HEK293 (cell line): ENCODE data around the gene COL12A1.

ENCODE experiments used
- CTCF ChIA-PET: fragments of 350-600 bp; formaldehyde crosslinking; extraction: SDS; loops from one replicate; lab custom pipeline; 2021; ENCODE audit warnings: antibody characterized with exemption; lab: Yijun Ruan, JAX
- POLR2A ChIA-PET: fragments of 300-600 bp; formaldehyde crosslinking; extraction: SDS; loops from one replicate; lab custom pipeline; 2020; ENCODE audit warnings: antibody characterized with exemption, inconsistent platforms; lab: Yijun Ruan, JAX
- H3K27ac ChIP-seq: fragments of 200-500 bp; sonication (Bioruptor generic); 2 replicates; pipeline ENCODE4 v1.5.1; 2014; ENCODE audit warnings: low read depth, low read length, control low read depth, inconsistent platforms; ENCODE audit errors: extremely low read depth
- H3K36me3 ChIP-seq, 2 experiments: fragments of 200-500 bp in 1 of 2; sonication (Bioruptor generic) in 1 of 2; 1 replicate in 1 of 2; 2 replicates in 1 of 2; pipeline ENCODE4 v1.5.1; 2014 to 2017; ENCODE audit warnings: inconsistent platforms in 2 of 2, low read length in 2 of 2; ENCODE audit not compliant: control insufficient read depth in 2 of 2, insufficient read depth in 1 of 2
- H3K4me1 ChIP-seq: fragments of 200-500 bp; sonication (Bioruptor generic); 2 replicates; pipeline ENCODE4 v1.5.1; 2014; ENCODE audit warnings: mild to moderate bottlenecking, low read length, inconsistent platforms; ENCODE audit not compliant: control insufficient read depth, insufficient read depth
- H3K4me3 ChIP-seq: 2 replicates; pipeline ENCODE4 v1.5.1; 2011; ENCODE audit warnings: low read depth, mild to moderate bottlenecking, control low read depth, low read length, moderate library complexity
- H3K9me3 ChIP-seq: fragments of 200-500 bp; sonication (Bioruptor generic); 2 replicates; pipeline ENCODE4 v1.5.1; 2014; ENCODE audit warnings: low read depth, low read length, inconsistent platforms; ENCODE audit not compliant: control insufficient read depth, insufficient read depth
- GFI1B ChIP-seq: fragments of 450-650 bp; formaldehyde crosslinking; IDR thresholded peaks from 2 replicates; pipeline ENCODE4 v1.5.1; 2016; ENCODE audit warnings: missing biosample characterization, missing genetic modification characterization
- GLI2 ChIP-seq: fragments of 450-650 bp; formaldehyde crosslinking; IDR thresholded peaks from 2 replicates; pipeline ENCODE4; 2017; ENCODE audit warnings: missing biosample characterization, missing genetic modification characterization, low read depth, borderline replicate concordance
- KLF10 ChIP-seq: fragments of 450-650 bp; IDR thresholded peaks from 2 replicates; pipeline ENCODE4 v1.5.1; 2018; ENCODE audit warnings: missing biosample characterization, mild to moderate bottlenecking, missing genetic modification characterization
- KLF7 ChIP-seq: fragments of 450-650 bp; formaldehyde crosslinking; IDR thresholded peaks from 2 replicates; pipeline ENCODE4 v1.5.1; 2016; ENCODE audit warnings: missing biosample characterization, missing genetic modification characterization, borderline replicate concordance
- MEIS1 ChIP-seq: sonication (generic); formaldehyde crosslinking; IDR thresholded peaks from 2 replicates; pipeline ENCODE4 v1.8.1; 2022; ENCODE audit warnings: missing genetic modification reagents, mild to moderate bottlenecking, borderline replicate concordance
- MYNN ChIP-seq: fragments of 450-650 bp; formaldehyde crosslinking; IDR thresholded peaks from 2 replicates; pipeline ENCODE4 v1.5.1; 2016; ENCODE audit warnings: missing biosample characterization, missing genetic modification characterization, borderline replicate concordance
- PATZ1 ChIP-seq: fragments of 450-650 bp; formaldehyde crosslinking; IDR thresholded peaks from 2 replicates; pipeline ENCODE4 v1.5.1; 2016; ENCODE audit warnings: missing biosample characterization, missing genetic modification characterization
- TCF7L2 ChIP-seq: IDR thresholded peaks from 2 replicates; pipeline ENCODE4 v1.6.1; 2011; ENCODE audit warnings: low read depth, mild to moderate bottlenecking, inconsistent platforms, low read length, moderate library complexity, borderline replicate concordance
- TRIM28 ChIP-seq: IDR thresholded peaks from 2 replicates; pipeline ENCODE4 v1.6.1; 2011; ENCODE audit warnings: low read length, control low read depth, borderline replicate concordance
- ZBTB49 ChIP-seq: fragments of 450-650 bp; formaldehyde crosslinking; IDR thresholded peaks from 2 replicates; pipeline ENCODE4 v1.5.1; 2016; ENCODE audit warnings: missing biosample characterization, missing genetic modification characterization, low read depth
- ZNF114 ChIP-seq: fragments of 450-650 bp; formaldehyde crosslinking; IDR thresholded peaks from 2 replicates; pipeline ENCODE4 v1.5.0; 2017; ENCODE audit warnings: missing biosample characterization, missing genetic modification characterization
- ZNF16 ChIP-seq: fragments of 450-650 bp; formaldehyde crosslinking; IDR thresholded peaks from 2 replicates; pipeline ENCODE4 v1.5.1; 2016; ENCODE audit warnings: low read depth, missing biosample characterization, missing genetic modification characterization
- ZNF202 ChIP-seq: fragments of 450-650 bp; formaldehyde crosslinking; IDR thresholded peaks from 2 replicates; pipeline ENCODE4 v1.5.1; 2016; ENCODE audit warnings: missing biosample characterization, missing genetic modification characterization, borderline replicate concordance
- ZNF221 ChIP-seq: fragments of 450-650 bp; formaldehyde crosslinking; IDR thresholded peaks from 2 replicates; pipeline ENCODE4 v1.5.1; 2017; ENCODE audit warnings: missing biosample characterization, missing genetic modification characterization, borderline replicate concordance
- ZNF24 ChIP-seq: fragments of 450-650 bp; formaldehyde crosslinking; IDR thresholded peaks from 2 replicates; pipeline ENCODE4 v1.5.1; 2016; ENCODE audit warnings: missing biosample characterization, missing genetic modification characterization
- ZNF26 ChIP-seq: fragments of 450-650 bp; formaldehyde crosslinking; IDR thresholded peaks from 2 replicates; pipeline ENCODE4 v1.5.1; 2016; ENCODE audit warnings: missing biosample characterization, missing genetic modification characterization
- ZNF561 ChIP-seq: fragments of 450-650 bp; IDR thresholded peaks from 2 replicates; pipeline ENCODE4 v1.5.1; 2018; ENCODE audit warnings: missing biosample characterization, missing genetic modification characterization, borderline replicate concordance
- ZNF629 ChIP-seq: fragments of 450-650 bp; formaldehyde crosslinking; IDR thresholded peaks from 2 replicates; pipeline ENCODE4 v1.5.1; 2017; ENCODE audit warnings: missing biosample characterization, missing genetic modification characterization
- ZNF639 ChIP-seq: fragments of 450-650 bp; formaldehyde crosslinking; IDR thresholded peaks from 2 replicates; pipeline ENCODE4 v1.5.1; 2016; ENCODE audit warnings: missing biosample characterization, missing genetic modification characterization
- ZNF658 ChIP-seq: fragments of 450-650 bp; formaldehyde crosslinking; IDR thresholded peaks from 2 replicates; pipeline ENCODE4; 2016; ENCODE audit warnings: missing biosample characterization, missing genetic modification characterization
- ZNF701 ChIP-seq: fragments of 450-650 bp; formaldehyde crosslinking; IDR thresholded peaks from 2 replicates; pipeline ENCODE4 v1.5.1; 2016; ENCODE audit warnings: missing biosample characterization, missing genetic modification characterization
- ZNF777 ChIP-seq: fragments of 450-650 bp; formaldehyde crosslinking; IDR thresholded peaks from 2 replicates; pipeline ENCODE4 v1.5.1; 2017; ENCODE audit warnings: missing biosample characterization, missing genetic modification characterization, borderline replicate concordance
- ZNF843 ChIP-seq: fragments of 450-650 bp; formaldehyde crosslinking; IDR thresholded peaks from 2 replicates; pipeline ENCODE4 v1.5.1; 2016; ENCODE audit warnings: missing biosample characterization, missing genetic modification characterization

COL12A1 gene

GRCh38 chr6:75220357-75220756 is 14.5 kb upstream of the COL12A1 start:
- ChIA-PET POLR2A (interaction anchor here (1.6 kb wide), 1 partner anchor 15 kb away, joined by 3 read pairs; the partner anchor contains the start of gene COL12A1), CTCF (interaction anchor here (0.9 to 2.6 kb wide), 5 partner anchors 9 to 343 kb away, joined by 3 to 57 read pairs (median 4); partner anchors contain the start of gene COL12A1)
- H3K27ac ChIP-seq = no peak overlapping the region
- H3K9me3 ChIP-seq = no peaks in the 10 kb centered on the region
- H3K36me3 ChIP-seq = no peaks in the 10 kb centered on the region
- H3K4me1 ChIP-seq = peaks cover 12% of the 10 kb centered on the region
- TF ChIP-seq PATZ1 (tag by site-specific recombination) (no peak), ZNF26 (tag by site-specific recombination) (no peak)
- H3K4me3 ChIP-seq = no peak overlapping the region

GRCh38 chr6:75219263-75219662 is 13.4 kb upstream of the COL12A1 start:
- H3K4me1 ChIP-seq = peaks cover 12% of the 10 kb centered on the region
- no peak overlapping the region for H3K4me3 ChIP-seq
- POLR2A ChIA-PET = no interaction called here
- H3K36me3 ChIP-seq = no peaks in the 10 kb centered on the region
- H3K27ac ChIP-seq = no peak overlapping the region
- H3K9me3 ChIP-seq = no peaks in the 10 kb centered on the region
- CTCF ChIA-PET = interaction anchor here (0.7 to 2.6 kb wide), 4 partner anchors 9 to 14 kb away, joined by 3 to 57 read pairs (median 4); no protein-coding TSS in a partner anchor
- TF ChIP-seq ZNF16 = no peak
- TF ChIP-seq TRIM28 = no peak
- no peak for TF ChIP-seq MEIS1

GRCh38 chr6:75217193-75217592 is 11.3 kb upstream of the COL12A1 start:
- H3K27ac ChIP-seq = no peak overlapping the region
- no peaks in the 10 kb centered on the region for H3K36me3 ChIP-seq
- ChIA-PET CTCF (interaction anchor here (0.6 to 2.1 kb wide), 9 partner anchors 8 to 1414 kb away, joined by 3 to 13 read pairs (median 4); no protein-coding TSS in a partner anchor), POLR2A (interaction anchor here (0.7 to 1.7 kb wide), 2 partner anchors 12 to 18 kb away, joined by 3 to 12 read pairs; partner anchors contain the start of gene COL12A1)
- no peak overlapping the region for H3K4me3 ChIP-seq
- no peaks in the 10 kb centered on the region for H3K9me3 ChIP-seq
- peaks cover 3% of the 10 kb centered on the region; the same call in 1 of the 2 replicates for H3K4me1 ChIP-seq
- TF ChIP-seq ZNF777 (tag by site-specific recombination) (no peak), ZBTB49 (no peak), ZNF202 (tag by site-specific recombination) (no peak), ZNF701 (tag by site-specific recombination) (no peak), GLI2 (tag by site-specific recombination) (no peak), ZNF221 (tag by site-specific recombination) (no peak), ZNF16 (no peak), KLF10 (peak; percentile 29; the same call in 1 of the 2 replicates), GFI1B (tag by site-specific recombination) (no peak), KLF7 (tag by site-specific recombination) (no peak), TCF7L2 (no peak), ZNF24 (tag by site-specific recombination) (no peak), ZNF561 (no peak), MYNN (tag by site-specific recombination) (no peak), TRIM28 (peak; percentile 41; the same call in 1 of the 2 replicates), ZNF639 (tag by site-specific recombination) (peak; percentile 75), ZNF658 (no peak), ZNF843 (tag by site-specific recombination) (peak; percentile 51; the same call in 1 of the 2 replicates), ZNF114 (tag by site-specific recombination) (no peak), ZNF629 (tag by site-specific recombination) (peak; percentile 93)
